ENCODE results near the gene RRH.

Gene RRH

GRCh38 chr4:109879081-109879480 is 51.3 kb downstream of the RRH start:
- H3K9me3 Mint-ChIP-seq: no peaks in the 10 kb centered on the region
- H3K4me3 Mint-ChIP-seq: no peak overlapping the region
- H3K36me3 Mint-ChIP-seq (ENCODE audit: low read depth): no peaks in the 10 kb centered on the region
- intact Hi-C loops (cut with micrococcal nuclease): no loop called here
- no peaks in the 10 kb centered on the region for H3K4me1 Mint-ChIP-seq (ENCODE audit: low read depth)
- H3K27me3 Mint-ChIP-seq: no peaks in the 10 kb centered on the region
- H3K27ac Mint-ChIP-seq: no peak overlapping the region

- H3K36me3 Mint-ChIP-seq (ENCODE audit: low read depth): no peaks in the 10 kb centered on the region
- no peaks in the 10 kb centered on the region for H3K9me3 Mint-ChIP-seq
- no peaks in the 10 kb centered on the region for H3K27me3 Mint-ChIP-seq
- intact Hi-C loops (cut with micrococcal nuclease): no loop called here
- H3K27ac Mint-ChIP-seq: no peak overlapping the region
- H3K4me3 Mint-ChIP-seq: no peak overlapping the region
- H3K4me1 Mint-ChIP-seq (ENCODE audit: low read depth): no peaks in the 10 kb centered on the region
Observed at GRCh38 chr4:109879636-109880314, 52.0 kb downstream of the RRH start.

GRCh38 chr4:109886303-109886702 is 58.5 kb downstream of the RRH start:
- intact Hi-C loops (cut with micrococcal nuclease): no loop called here
- Mint-ChIP-seq H3K27ac (no peak overlapping the region), H3K4me3 (no peak overlapping the region), H3K27me3 (no peaks in the 10 kb centered on the region), H3K36me3 (ENCODE audit: low read depth) (no peaks in the 10 kb centered on the region), H3K4me1 (ENCODE audit: low read depth) (no peaks in the 10 kb centered on the region), H3K9me3 (no peaks in the 10 kb centered on the region)

GRCh38 chr4:109887071-109887470 is 59.3 kb downstream of the RRH start:
- no peak overlapping the region for H3K4me3 Mint-ChIP-seq
- intact Hi-C loops (cut with micrococcal nuclease): no loop called here
- H3K36me3 Mint-ChIP-seq (ENCODE audit: low read depth): no peaks in the 10 kb centered on the region
- no peaks in the 10 kb centered on the region for H3K27me3 Mint-ChIP-seq
- H3K9me3 Mint-ChIP-seq: no peaks in the 10 kb centered on the region
- no peaks in the 10 kb centered on the region for H3K4me1 Mint-ChIP-seq (ENCODE audit: low read depth)
- no peak overlapping the region for H3K27ac Mint-ChIP-seq

- Mint-ChIP-seq H3K36me3 (ENCODE audit: low read depth) (no peaks in the 10 kb centered on the region), H3K4me1 (ENCODE audit: low read depth) (no peaks in the 10 kb centered on the region), H3K27ac (no peak overlapping the region), H3K9me3 (no peaks in the 10 kb centered on the region), H3K4me3 (no peak overlapping the region), H3K27me3 (no peaks in the 10 kb centered on the region)
- intact Hi-C loops (cut with micrococcal nuclease): no loop called here
Observed at GRCh38 chr4:109890076-109890475, 62.3 kb downstream of the RRH start.

All from dendritic cell treated with granulocyte-macrophage colony-stimulating factor and Interleukin-4, amounts not matched to agents 40 ng/mL and 50 ng/mL, for 4 days (primary cell).